ENCODE data around the gene PNCK.

PNCK gene

GRCh38 chrX:153657161-153657560 is 16.5 kb downstream of the PNCK start:
- DNase-seq: no peak

GRCh38 chrX:153653556-153653955 is 20.1 kb downstream of the PNCK start:
- DNase-seq: no peak

GRCh38 chrX:153651540-153652079 is 22.0 kb downstream of the PNCK start:
- DNase-seq: no peak

- no peak for DNase-seq
Measured at GRCh38 chrX:153650959-153651358, 22.7 kb downstream of the PNCK start.

GRCh38 chrX:153649915-153650782 is 23.5 kb downstream of the PNCK start:
- no peak for DNase-seq

GRCh38 chrX:153649178-153649914 is 24.3 kb downstream of the PNCK start:
- DNase-seq: peak; percentile 12 to 72

- no peak for DNase-seq
Measured at GRCh38 chrX:153648358-153649177, 25.0 kb downstream of the PNCK start.

- DNase-seq: no peak
Measured at GRCh38 chrX:153647461-153648357, 25.9 kb downstream of the PNCK start.

GRCh38 chrX:153646620-153647373 is 26.8 kb downstream of the PNCK start, which contains the start of gene DUSP9:
Gene DUSP9 (plus strand): TSS chrX:153647203. CDS start chrX:153647954, 751 bp downstream.
- peak in 1 of 2 experiments; percentile 75 for DNase-seq

GRCh38 chrX:153645921-153646488 is 27.6 kb downstream of the PNCK start:
- no peak for DNase-seq

GRCh38 chrX:153645151-153645550 is 28.5 kb downstream of the PNCK start:
- no peak for DNase-seq

GRCh38 chrX:153644356-153645125 is 29.1 kb downstream of the PNCK start:
- peak in 1 of 2 experiments; percentile 42 for DNase-seq

GRCh38 chrX:153643431-153644351 is 29.9 kb downstream of the PNCK start:
- peak; percentile 16 to 58 for DNase-seq

- no peak for DNase-seq
Measured at GRCh38 chrX:153642655-153643430, 30.8 kb downstream of the PNCK start.

GRCh38 chrX:153642051-153642654 is 31.5 kb downstream of the PNCK start:
- DNase-seq: peak; percentile 7 to 53

- DNase-seq: no peak
Measured at GRCh38 chrX:153641627-153642026, 32.0 kb downstream of the PNCK start.

All from NCI-H526 (cell line).